RWPE2 (cell line): ENCODE measurements around the gene ASB2.

Experiments
- ATAC-seq: fragments of 200-7000 bp; cut with Tn5 transposase; 3 replicates; pipeline ENCODE4 v1.9.1; 2021; ENCODE audit warnings: low read depth
- DNase-seq: peaks from one replicate; pipeline ENCODE4 v3.0.0-alpha.2; 2020; ENCODE audit warnings: low spot score
- H3K27ac ChIP-seq: fragments of 450-650 bp; 2 replicates; pipeline ENCODE4 v1.5.1; 2017; ENCODE audit warnings: mild to moderate bottlenecking; ENCODE audit not compliant: poor library complexity, severe bottlenecking
- H3K27me3 ChIP-seq: fragments of 250-450 bp; sonication (Bioruptor Pico); 2 replicates; pipeline ENCODE4 v1.5.1; 2021; ENCODE audit warnings: mild to moderate bottlenecking, moderate library complexity; ENCODE audit not compliant: insufficient read depth, poor library complexity, severe bottlenecking
- H3K36me3 ChIP-seq: fragments of 250-450 bp; sonication (Bioruptor Pico); 2 replicates; pipeline ENCODE4 v1.5.1; 2020; ENCODE audit warnings: low read depth, mild to moderate bottlenecking, moderate library complexity
- H3K4me1 ChIP-seq: fragments of 250-450 bp; sonication (Bioruptor Pico); 2 replicates; pipeline ENCODE4 v1.5.1; 2021; ENCODE audit warnings: mild to moderate bottlenecking, moderate library complexity; ENCODE audit not compliant: insufficient read depth, poor library complexity, severe bottlenecking
- H3K4me3 ChIP-seq: fragments of 250-450 bp; sonication (Bioruptor Pico); 2 replicates; pipeline ENCODE4 v1.5.1; 2021; ENCODE audit warnings: mild to moderate bottlenecking, moderate library complexity; ENCODE audit not compliant: severe bottlenecking
- H3K9me3 ChIP-seq: fragments of 250-450 bp; sonication (Bioruptor Pico); 2 replicates; pipeline ENCODE4 v1.5.1; 2021; ENCODE audit warnings: mild to moderate bottlenecking, moderate library complexity; ENCODE audit not compliant: severe bottlenecking
- TF ChIP-seq, protein P1 (sequence below): fragments of 450-650 bp; IDR thresholded peaks from one replicate; pipeline ENCODE4 v1.5.1; 2017; ENCODE audit warnings: mild to moderate bottlenecking, moderate library complexity; ENCODE audit not compliant: poor library complexity, severe bottlenecking

The ASB2 gene

DNA sequence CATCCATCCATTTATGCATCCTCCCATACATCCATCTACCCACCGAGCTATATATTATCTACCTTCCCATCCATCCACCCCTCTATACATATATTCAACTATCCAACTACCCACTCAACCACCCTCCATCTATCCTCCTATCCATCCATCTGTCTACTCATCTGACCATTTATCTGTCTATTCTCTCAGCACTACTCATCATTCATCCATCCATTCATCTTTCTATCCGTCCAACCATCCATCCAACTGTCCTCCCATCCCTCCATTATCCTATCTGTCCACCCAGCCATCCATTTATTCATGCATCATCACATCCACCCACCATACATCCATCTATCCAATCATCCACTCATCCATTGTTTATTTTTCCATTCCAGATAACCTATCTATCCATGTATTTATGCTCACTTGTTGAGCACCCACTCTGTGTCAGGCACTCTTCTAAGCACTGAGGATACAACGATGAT is 11.5 kb downstream of the ASB2 start:
- no peak for ATAC-seq
- Histone ChIP-seq H3K4me3 (no peak overlapping the region), H3K27ac (peak overlapping the region; percentile 82), H3K4me1 (peaks cover 24% of the 10 kb centered on the region), H3K9me3 (no peaks in the 10 kb centered on the region), H3K36me3 (no peaks in the 10 kb centered on the region), H3K27me3 (no peaks in the 10 kb centered on the region)
- DNase-seq: no peak
- TF ChIP-seq, protein P1, sequence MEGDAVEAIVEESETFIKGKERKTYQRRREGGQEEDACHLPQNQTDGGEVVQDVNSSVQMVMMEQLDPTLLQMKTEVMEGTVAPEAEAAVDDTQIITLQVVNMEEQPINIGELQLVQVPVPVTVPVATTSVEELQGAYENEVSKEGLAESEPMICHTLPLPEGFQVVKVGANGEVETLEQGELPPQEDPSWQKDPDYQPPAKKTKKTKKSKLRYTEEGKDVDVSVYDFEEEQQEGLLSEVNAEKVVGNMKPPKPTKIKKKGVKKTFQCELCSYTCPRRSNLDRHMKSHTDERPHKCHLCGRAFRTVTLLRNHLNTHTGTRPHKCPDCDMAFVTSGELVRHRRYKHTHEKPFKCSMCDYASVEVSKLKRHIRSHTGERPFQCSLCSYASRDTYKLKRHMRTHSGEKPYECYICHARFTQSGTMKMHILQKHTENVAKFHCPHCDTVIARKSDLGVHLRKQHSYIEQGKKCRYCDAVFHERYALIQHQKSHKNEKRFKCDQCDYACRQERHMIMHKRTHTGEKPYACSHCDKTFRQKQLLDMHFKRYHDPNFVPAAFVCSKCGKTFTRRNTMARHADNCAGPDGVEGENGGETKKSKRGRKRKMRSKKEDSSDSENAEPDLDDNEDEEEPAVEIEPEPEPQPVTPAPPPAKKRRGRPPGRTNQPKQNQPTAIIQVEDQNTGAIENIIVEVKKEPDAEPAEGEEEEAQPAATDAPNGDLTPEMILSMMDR: no peak

DNA sequence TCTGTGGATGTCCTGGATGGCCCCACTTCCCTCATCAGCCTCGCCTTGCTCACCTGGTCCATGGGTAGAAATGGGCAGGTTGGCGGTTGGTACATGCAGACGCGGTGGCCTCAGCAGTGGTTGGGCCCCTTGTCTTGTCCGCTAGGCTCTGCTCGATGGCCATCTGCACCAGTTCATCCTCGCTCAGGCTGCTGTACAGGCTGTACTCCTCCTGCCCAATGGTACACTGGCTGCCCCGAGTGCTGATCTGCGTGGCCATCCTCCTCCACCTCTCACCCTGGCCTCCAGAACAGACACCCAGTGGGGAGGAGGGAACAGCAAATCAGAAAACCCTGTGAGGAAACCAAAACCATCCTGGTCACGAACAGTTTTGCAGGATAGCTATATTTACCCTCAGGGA is 12.1 kb downstream of the ASB2 start:
- H3K4me3 ChIP-seq: no peak overlapping the region
- TF ChIP-seq, protein P1: no peak
- no peaks in the 10 kb centered on the region for H3K36me3 ChIP-seq
- no peaks in the 10 kb centered on the region for H3K27me3 ChIP-seq
- ATAC-seq (no peak), DNase-seq (no peak)
- no peaks in the 10 kb centered on the region for H3K9me3 ChIP-seq
- peaks cover 28% of the 10 kb centered on the region for H3K4me1 ChIP-seq
- H3K27ac ChIP-seq: peak overlapping the region; percentile 82

DNA sequence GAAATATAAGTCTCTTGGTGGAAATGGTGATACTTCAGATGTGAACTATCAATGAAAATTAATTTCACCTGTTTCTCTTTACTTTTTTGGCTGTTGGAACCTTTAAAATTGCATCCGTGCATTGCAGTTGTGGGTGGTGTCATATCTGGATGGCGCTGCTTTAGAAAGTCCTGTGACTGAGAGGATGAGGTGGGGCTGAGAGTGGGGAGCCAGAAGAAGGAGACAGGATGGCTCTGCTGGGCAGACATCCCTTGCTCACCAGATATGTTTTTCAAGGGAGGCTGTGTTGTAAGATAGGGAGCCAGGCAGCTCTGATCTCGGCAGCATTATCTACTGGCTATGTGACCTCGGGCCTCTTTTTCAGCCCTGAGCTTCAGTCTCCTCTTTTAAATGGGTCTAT is 12.7 kb downstream of the ASB2 start:
- TF ChIP-seq, protein P1: no peak
- H3K27me3 ChIP-seq: no peaks in the 10 kb centered on the region
- DNase-seq (no peak), ATAC-seq (no peak)
- H3K9me3 ChIP-seq: no peaks in the 10 kb centered on the region
- no peaks in the 10 kb centered on the region for H3K36me3 ChIP-seq
- peaks cover 33% of the 10 kb centered on the region for H3K4me1 ChIP-seq
- no peak overlapping the region for H3K4me3 ChIP-seq
- H3K27ac ChIP-seq: no peak overlapping the region

DNA sequence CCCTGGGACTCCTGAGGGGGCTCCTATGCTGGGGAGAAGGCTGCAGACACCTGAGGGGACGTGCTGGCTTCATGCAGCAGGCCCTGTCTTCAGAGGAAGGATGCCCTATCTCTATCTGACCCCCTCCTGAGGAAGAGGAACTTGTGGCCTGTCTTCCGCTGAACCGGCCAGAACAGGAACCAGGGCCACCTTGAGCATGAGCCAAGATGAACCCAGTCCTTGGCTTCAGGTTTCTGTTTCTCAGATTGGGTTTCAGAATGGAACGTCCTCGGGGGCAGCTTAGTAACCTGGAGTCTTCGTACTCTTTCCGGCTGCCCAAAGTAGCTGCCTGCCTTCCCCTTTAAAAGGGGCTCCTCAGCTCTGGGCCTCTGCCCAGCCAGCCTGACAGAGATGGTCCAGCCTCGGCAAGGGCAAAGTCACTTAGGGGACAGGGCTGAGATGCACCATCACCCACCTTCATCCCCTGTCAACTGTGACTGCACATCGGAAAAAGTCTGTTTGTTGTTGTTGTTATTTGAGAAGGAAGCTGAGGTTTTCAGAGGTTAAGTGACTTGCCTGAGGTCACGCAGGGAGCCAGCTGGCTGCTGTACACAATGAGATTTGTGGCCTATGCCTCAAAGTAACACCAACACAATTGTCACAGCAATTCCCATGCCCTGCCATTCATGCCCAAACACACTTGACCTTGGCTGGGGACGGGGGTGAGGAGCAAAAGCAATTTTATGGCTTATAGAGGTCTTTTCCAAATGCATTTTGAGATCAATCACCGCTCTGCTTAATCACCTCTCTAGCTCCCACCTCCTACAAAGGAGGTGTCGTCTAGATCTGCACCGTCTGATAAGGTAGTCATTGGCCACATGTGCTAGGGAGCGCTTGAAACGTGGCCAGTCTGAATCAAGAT is 13.4 kb downstream of the ASB2 start:
- TF ChIP-seq, protein P1: no peak
- no peak for ATAC-seq
- no peak for DNase-seq

DNA sequence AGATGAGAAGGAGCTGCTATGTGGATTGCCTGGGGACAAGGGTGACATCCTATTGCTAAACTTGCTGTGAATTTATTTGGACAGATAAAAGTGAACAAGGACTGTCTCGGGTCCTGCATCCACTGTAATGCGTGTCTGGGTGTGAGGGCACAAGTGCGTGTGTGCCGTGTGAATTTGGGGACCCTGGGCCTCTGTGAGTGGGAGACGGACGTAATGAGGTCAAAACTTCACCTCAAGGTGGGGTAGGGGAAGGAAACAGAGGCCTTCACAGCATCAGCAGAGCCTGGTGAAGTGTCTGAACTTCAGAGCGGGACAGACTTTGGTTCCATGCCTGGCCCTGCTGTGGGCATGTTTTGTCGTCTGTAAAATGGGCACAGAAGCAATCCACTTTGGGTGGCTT is 14.8 kb downstream of the ASB2 start:
- Histone ChIP-seq H3K27ac (no peak overlapping the region), H3K27me3 (no peaks in the 10 kb centered on the region), H3K4me3 (no peak overlapping the region), H3K36me3 (no peaks in the 10 kb centered on the region), H3K9me3 (no peaks in the 10 kb centered on the region), H3K4me1 (peaks cover 33% of the 10 kb centered on the region)
- TF ChIP-seq, protein P1: no peak
- ATAC-seq: no peak
- DNase-seq: no peak

More for the DNA sequence above, 13.4 kb downstream of the ASB2 start:
- H3K27ac ChIP-seq: no peak overlapping the region
- H3K4me1 ChIP-seq: peaks cover 33% of the 10 kb centered on the region
- H3K4me3 ChIP-seq: no peak overlapping the region
- no peaks in the 10 kb centered on the region for H3K9me3 ChIP-seq
- no peaks in the 10 kb centered on the region for H3K36me3 ChIP-seq
- H3K27me3 ChIP-seq: no peaks in the 10 kb centered on the region
